GM19467 (cell line): ENCODE results near the gene ANKLE1.

Source experiments
- ATAC-seq: cut with Tn5 transposase; IDR thresholded peaks from one replicate; pipeline ENCODE4 v1.9.1; 2021; ENCODE audit warnings: mild to moderate bottlenecking, moderate library complexity; ENCODE audit not compliant: unreplicated experiment

Gene ANKLE1

GRCh38 chr19:17325133-17325532, 43.4 kb downstream of the ANKLE1 start:
- ATAC-seq = no peak

- no peak for ATAC-seq
Measured at GRCh38 chr19:17325881-17326594, 44.3 kb downstream of the ANKLE1 start.

- ATAC-seq = no peak
Measured at GRCh38 chr19:17326595-17326966, 44.9 kb downstream of the ANKLE1 start.

- no peak for ATAC-seq
Measured at GRCh38 chr19:17327068-17327653, 45.5 kb downstream of the ANKLE1 start.

- no peak for ATAC-seq
Measured at GRCh38 chr19:17327654-17328516, 46.2 kb downstream of the ANKLE1 start.

GRCh38 chr19:17328517-17329365, 47.0 kb downstream of the ANKLE1 start:
- no peak for ATAC-seq

GRCh38 chr19:17329366-17330261, 47.9 kb downstream of the ANKLE1 start:
- ATAC-seq = no peak

GRCh38 chr19:17330262-17331044, 48.8 kb downstream of the ANKLE1 start:
- ATAC-seq = no peak

- ATAC-seq = no peak
Measured at GRCh38 chr19:17331045-17331558, 49.4 kb downstream of the ANKLE1 start.

- no peak for ATAC-seq
Measured at GRCh38 chr19:17332360-17332676, 50.6 kb downstream of the ANKLE1 start.

GRCh38 chr19:17332677-17333581, 51.2 kb downstream of the ANKLE1 start:
- ATAC-seq = no peak

GRCh38 chr19:17333611-17334413, 52.1 kb downstream of the ANKLE1 start:
- ATAC-seq = peak; percentile 3

GRCh38 chr19:17334414-17335409, 53.0 kb downstream of the ANKLE1 start, which contains the start of gene ANO8:
Gene ANO8, minus strand, starts transcription at chr19:17334855. Its CDS starts 185 bp downstream, at chr19:17334670.
- peak; percentile 36 for ATAC-seq

- ATAC-seq = no peak
Measured at GRCh38 chr19:17335575-17335974, 53.9 kb downstream of the ANKLE1 start.
